GM21526 (cell line): ENCODE data around the gene GNPDA1.

ENCODE experiments used
- ATAC-seq: cut with Tn5 transposase; IDR thresholded peaks from one replicate; pipeline ENCODE4 v1.9.1; 2021; ENCODE audit warnings: moderate library complexity; ENCODE audit not compliant: unreplicated experiment, low FRiP score

The GNPDA1 gene

GRCh38 chr5:142024771-142025304 lies 12.0 kb upstream of the GNPDA1 start:
- peak; percentile 100 for ATAC-seq

GRCh38 chr5:142023836-142024235 lies 11.0 kb upstream of the GNPDA1 start:
- no peak for ATAC-seq

- no peak for ATAC-seq
Observed at GRCh38 chr5:142020122-142020659, 7.4 kb upstream of the GNPDA1 start.

GRCh38 chr5:142017832-142018427 lies 5.1 kb upstream of the GNPDA1 start:
- ATAC-seq = no peak

- no peak for ATAC-seq
Observed at GRCh38 chr5:142016556-142016955, 3.7 kb upstream of the GNPDA1 start.

GRCh38 chr5:142015781-142016533 lies 3.1 kb upstream of the GNPDA1 start:
- no peak for ATAC-seq

- ATAC-seq = no peak
Observed at GRCh38 chr5:142014911-142015584, 2.2 kb upstream of the GNPDA1 start.

GRCh38 chr5:142013734-142014521 lies 1.1 kb upstream of the GNPDA1 start:
- ATAC-seq = no peak

- no peak for ATAC-seq
Observed at GRCh38 chr5:142012186-142012785, 541 bp downstream of the GNPDA1 start.

- ATAC-seq = no peak
Observed at GRCh38 chr5:142011572-142012185, 1.1 kb downstream of the GNPDA1 start.

- ATAC-seq = no peak
Observed at GRCh38 chr5:142009886-142010285, 2.9 kb downstream of the GNPDA1 start.

GRCh38 chr5:142008813-142009212 lies 4.0 kb downstream of the GNPDA1 start:
- ATAC-seq = no peak

GRCh38 chr5:142007237-142007544 lies 5.6 kb downstream of the GNPDA1 start:
- no peak for ATAC-seq

- no peak for ATAC-seq
Observed at GRCh38 chr5:142006363-142007236, 6.2 kb downstream of the GNPDA1 start.

GRCh38 chr5:142003266-142003800 lies 9.5 kb downstream of the GNPDA1 start:
- no peak for ATAC-seq

- no peak for ATAC-seq
Observed at GRCh38 chr5:142000704-142001484, 11.9 kb downstream of the GNPDA1 start.

GRCh38 chr5:142000173-142000572 lies 12.7 kb downstream of the GNPDA1 start:
- ATAC-seq = no peak
